ENCODE measurements around the gene DNAJC18.

DNA sequence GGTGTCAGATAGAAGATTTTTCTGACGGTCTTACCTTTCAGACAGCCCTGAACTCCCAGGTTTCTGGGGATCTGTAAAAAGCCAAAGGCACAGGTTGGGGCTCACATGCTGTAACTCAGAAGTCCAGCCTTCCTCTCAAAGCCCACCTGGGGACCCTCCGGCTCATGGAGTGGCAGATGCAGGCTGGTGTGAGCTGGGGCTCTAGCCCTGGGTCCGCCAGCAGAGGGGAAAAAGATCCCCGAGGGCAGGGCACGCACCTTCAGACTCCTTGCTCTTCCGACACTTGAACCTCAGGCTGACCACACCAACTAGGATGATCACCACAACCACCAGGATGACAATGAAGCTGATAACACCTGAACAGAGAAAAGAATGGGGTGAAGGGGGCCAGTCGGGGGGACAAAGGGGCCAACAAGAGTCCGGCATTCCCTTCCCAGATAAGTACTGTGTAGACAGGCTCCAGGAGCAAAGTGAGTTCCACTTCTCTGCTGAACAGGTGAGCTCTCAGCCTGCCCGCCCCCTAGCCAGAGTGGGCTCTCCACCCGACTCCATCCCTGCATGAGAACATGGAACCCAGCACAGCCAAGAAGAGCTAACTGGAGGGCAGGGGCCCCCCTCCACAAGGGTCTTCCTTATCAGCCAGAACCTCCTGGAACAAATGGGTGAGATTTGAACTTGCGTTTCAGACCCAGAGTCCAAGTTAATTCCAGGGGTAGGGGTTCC lies 15.4 kb upstream of the DNAJC18 start:
- no peak for TF ChIP-seq EZH2 (IDR thresholded peaks at IDR 0.05; ENCODE audit: insufficient read depth, poor library complexity, severe bottlenecking)
- TF ChIP-seq EZH2phosphoT487 (IDR thresholded peaks at IDR 0.05; ENCODE audit: insufficient read depth, low read depth): no peak

Measured in GM23248 (cell line).